Measurements from ENCODE around the gene MASP1.

The MASP1 gene

DNA sequence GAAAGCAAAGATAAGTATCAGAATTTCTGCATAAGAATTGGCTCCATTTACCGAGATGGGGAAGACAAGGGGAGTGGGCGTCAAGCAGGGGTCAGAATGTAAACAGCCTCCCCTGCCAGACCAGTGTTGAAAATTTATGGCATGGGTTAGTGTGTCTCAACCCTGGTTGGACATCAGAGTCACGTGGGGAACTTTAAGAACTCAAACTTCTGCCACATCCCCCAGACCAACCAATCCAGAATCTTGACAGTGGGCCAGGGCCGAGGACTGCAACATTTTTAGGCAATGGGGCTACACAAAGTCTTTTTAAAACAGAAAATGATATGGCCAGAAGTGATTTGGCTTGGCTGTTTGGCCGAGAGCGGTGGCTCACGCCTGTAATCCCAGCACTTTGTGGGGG is 14.3 kb upstream of the MASP1 start:
- no peak for TF ChIP-seq TCF12 (IDR thresholded peaks at IDR 0.05; ENCODE audit: low read depth)
- TF ChIP-seq TEAD4 (IDR thresholded peaks at IDR 0.05), result no peak
- TF ChIP-seq, protein P1, sequence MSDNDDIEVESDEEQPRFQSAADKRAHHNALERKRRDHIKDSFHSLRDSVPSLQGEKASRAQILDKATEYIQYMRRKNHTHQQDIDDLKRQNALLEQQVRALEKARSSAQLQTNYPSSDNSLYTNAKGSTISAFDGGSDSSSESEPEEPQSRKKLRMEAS (IDR thresholded peaks at IDR 0.05), result no peak
- no peak for TF ChIP-seq CEBPB (IDR thresholded peaks at IDR 0.05)
- no peak for TF ChIP-seq CREB1 (IDR thresholded peaks at IDR 0.05; ENCODE audit: low read depth)
- no peak for TF ChIP-seq EGR1 (IDR thresholded peaks at IDR 0.05)

DNA sequence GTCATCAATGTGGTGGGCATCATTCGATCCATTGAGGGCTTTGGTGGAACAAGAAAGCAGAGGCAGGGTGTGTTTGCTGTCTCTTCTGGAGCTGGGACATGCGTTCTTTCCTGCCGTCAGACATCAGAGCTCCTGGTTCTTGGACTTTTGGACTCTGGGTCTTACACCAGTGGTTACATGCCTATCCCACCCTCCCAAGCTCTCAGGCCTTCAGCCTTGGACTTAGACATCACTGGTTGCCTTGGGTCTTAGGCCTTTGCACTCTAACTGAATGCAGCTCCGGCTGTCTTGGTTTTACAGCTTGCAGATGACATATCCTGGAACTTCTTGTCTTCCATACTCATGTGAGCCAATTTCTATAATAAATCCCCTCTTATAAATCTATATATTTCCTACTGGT is 8.1 kb upstream of the MASP1 start:
- TF ChIP-seq TEAD4 (IDR thresholded peaks at IDR 0.05) (no peak), TAF1 (IDR thresholded peaks at IDR 0.05; ENCODE audit: low read depth) (no peak), YY1 (IDR thresholded peaks at IDR 0.05; ENCODE audit: low read depth) (no peak), NFIC (IDR thresholded peaks at IDR 0.05) (no peak), CEBPB (IDR thresholded peaks at IDR 0.05) (no peak), CREB1 (IDR thresholded peaks at IDR 0.05; ENCODE audit: low read depth) (no peak)
- TF ChIP-seq, protein P2, sequence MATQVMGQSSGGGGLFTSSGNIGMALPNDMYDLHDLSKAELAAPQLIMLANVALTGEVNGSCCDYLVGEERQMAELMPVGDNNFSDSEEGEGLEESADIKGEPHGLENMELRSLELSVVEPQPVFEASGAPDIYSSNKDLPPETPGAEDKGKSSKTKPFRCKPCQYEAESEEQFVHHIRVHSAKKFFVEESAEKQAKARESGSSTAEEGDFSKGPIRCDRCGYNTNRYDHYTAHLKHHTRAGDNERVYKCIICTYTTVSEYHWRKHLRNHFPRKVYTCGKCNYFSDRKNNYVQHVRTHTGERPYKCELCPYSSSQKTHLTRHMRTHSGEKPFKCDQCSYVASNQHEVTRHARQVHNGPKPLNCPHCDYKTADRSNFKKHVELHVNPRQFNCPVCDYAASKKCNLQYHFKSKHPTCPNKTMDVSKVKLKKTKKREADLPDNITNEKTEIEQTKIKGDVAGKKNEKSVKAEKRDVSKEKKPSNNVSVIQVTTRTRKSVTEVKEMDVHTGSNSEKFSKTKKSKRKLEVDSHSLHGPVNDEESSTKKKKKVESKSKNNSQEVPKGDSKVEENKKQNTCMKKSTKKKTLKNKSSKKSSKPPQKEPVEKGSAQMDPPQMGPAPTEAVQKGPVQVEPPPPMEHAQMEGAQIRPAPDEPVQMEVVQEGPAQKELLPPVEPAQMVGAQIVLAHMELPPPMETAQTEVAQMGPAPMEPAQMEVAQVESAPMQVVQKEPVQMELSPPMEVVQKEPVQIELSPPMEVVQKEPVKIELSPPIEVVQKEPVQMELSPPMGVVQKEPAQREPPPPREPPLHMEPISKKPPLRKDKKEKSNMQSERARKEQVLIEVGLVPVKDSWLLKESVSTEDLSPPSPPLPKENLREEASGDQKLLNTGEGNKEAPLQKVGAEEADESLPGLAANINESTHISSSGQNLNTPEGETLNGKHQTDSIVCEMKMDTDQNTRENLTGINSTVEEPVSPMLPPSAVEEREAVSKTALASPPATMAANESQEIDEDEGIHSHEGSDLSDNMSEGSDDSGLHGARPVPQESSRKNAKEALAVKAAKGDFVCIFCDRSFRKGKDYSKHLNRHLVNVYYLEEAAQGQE (IDR thresholded peaks at IDR 0.05; ENCODE audit: low read depth), result no peak

DNA sequence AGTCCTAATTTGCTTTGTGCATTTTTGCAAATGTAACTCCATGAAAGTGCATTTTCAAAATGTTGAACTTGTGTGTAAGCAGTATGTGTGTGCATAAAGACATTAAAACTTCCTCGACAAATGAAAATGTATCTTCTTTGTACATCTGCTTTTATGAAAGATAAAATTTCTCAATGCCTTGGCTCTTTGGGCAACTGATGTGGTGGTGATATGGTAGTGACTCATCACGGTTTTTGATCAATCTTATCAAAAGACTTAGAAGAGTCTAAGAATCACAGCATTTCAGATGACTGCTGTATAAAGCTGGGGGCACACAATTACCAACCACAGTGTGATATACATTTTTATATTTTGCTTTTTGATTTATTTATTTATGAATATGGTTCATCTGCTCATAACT is 5.4 kb upstream of the MASP1 start:
- TF ChIP-seq TCF12 (IDR thresholded peaks at IDR 0.05; ENCODE audit: low read depth), result no peak
- no peak for TF ChIP-seq TAF1 (IDR thresholded peaks at IDR 0.05; ENCODE audit: low read depth)
- TF ChIP-seq CEBPB (IDR thresholded peaks at IDR 0.05), result no peak
- TF ChIP-seq, protein P1 (IDR thresholded peaks at IDR 0.05), result no peak
- TF ChIP-seq TEAD4 (IDR thresholded peaks at IDR 0.05), result no peak
- TF ChIP-seq, protein P2 (IDR thresholded peaks at IDR 0.05; ENCODE audit: low read depth), result no peak
- no peak for TF ChIP-seq RAD21 (IDR thresholded peaks at IDR 0.05; ENCODE audit: low read depth)
- no peak for TF ChIP-seq FOXM1 (IDR thresholded peaks at IDR 0.05; ENCODE audit: borderline replicate concordance, low read depth)
- no peak for TF ChIP-seq ZBTB7A (IDR thresholded peaks at IDR 0.05; ENCODE audit: low read depth)
- TF ChIP-seq, protein P3, sequence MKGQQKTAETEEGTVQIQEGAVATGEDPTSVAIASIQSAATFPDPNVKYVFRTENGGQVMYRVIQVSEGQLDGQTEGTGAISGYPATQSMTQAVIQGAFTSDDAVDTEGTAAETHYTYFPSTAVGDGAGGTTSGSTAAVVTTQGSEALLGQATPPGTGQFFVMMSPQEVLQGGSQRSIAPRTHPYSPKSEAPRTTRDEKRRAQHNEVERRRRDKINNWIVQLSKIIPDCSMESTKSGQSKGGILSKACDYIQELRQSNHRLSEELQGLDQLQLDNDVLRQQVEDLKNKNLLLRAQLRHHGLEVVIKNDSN (IDR thresholded peaks at IDR 0.05), result no peak
- no peak for TF ChIP-seq YY1 (IDR thresholded peaks at IDR 0.05; ENCODE audit: low read depth)
- no peak for TF ChIP-seq EP300 (IDR thresholded peaks at IDR 0.05; ENCODE audit: borderline replicate concordance)
- TF ChIP-seq NFIC (IDR thresholded peaks at IDR 0.05), result no peak
- TF ChIP-seq EGR1 (IDR thresholded peaks at IDR 0.05), result no peak
- TF ChIP-seq CREB1 (IDR thresholded peaks at IDR 0.05; ENCODE audit: low read depth), result no peak

DNA sequence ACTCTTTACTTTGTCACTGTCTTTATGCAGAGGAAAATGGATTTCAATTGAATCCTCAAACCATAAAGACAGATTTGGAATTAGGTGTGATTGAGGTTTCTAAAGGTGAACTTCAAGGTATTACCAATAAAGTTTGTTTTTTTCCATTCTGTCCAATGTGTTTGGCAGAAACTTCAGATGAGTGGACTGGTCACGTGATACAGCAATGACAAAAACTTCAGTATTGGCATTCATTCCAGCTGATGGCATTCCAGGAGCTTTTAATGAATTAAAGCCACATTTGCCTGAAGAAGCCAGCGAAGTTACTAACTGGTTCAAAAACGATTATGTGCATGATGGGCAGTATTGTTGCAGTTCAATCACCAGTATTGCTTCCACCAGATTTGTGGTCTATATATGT is 4.5 kb upstream of the MASP1 start:
- TF ChIP-seq, protein P3 (IDR thresholded peaks at IDR 0.05), result peak; percentile 24; the same call in 1 of the 2 replicates
- TF ChIP-seq RAD21 (IDR thresholded peaks at IDR 0.05; ENCODE audit: low read depth) (no peak), CREB1 (IDR thresholded peaks at IDR 0.05; ENCODE audit: low read depth) (no peak)

DNA sequence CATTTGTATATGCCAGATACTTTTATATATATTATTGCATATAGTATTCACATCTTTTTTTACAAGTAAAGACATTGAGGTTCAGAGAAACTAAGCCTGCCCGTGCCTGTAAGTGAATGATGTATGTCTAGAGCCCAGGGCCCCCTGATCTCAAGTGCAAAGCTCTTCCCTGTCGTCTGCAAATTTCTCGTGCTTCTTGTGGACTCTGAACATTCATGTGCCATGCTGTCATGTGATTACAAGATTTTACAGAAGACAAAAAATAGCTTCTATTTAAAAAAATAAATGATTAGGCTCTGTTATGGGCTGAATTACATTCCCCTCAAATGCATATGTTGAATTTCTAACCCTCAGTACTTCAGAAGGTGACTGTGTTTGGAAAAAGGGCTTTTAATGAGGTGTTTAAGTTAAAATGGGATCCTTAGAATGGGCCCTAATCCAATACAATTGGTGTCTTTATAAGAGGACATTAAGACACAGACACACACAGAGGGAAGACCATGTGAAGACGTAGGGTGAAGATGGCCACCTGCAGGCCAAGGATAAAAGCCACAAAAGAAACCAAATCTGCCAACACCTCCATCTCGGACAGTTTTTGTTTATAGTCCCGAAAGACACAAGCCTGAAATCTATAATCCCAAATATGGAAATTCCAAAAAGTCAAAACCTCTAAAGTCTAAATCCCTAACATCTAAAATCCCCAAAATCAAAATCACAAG is 3.9 kb upstream of the MASP1 start:
- TF ChIP-seq FOXM1 (IDR thresholded peaks at IDR 0.05; ENCODE audit: borderline replicate concordance, low read depth) (no peak), YY1 (IDR thresholded peaks at IDR 0.05; ENCODE audit: low read depth) (no peak), EGR1 (IDR thresholded peaks at IDR 0.05) (no peak), EP300 (IDR thresholded peaks at IDR 0.05; ENCODE audit: borderline replicate concordance) (no peak), CREB1 (IDR thresholded peaks at IDR 0.05; ENCODE audit: low read depth) (no peak), RAD21 (IDR thresholded peaks at IDR 0.05; ENCODE audit: low read depth) (no peak), TCF12 (IDR thresholded peaks at IDR 0.05; ENCODE audit: low read depth) (no peak)
- TF ChIP-seq, protein P2 (IDR thresholded peaks at IDR 0.05; ENCODE audit: low read depth), result no peak
- TF ChIP-seq, protein P1 (IDR thresholded peaks at IDR 0.05), result no peak
